Left kidney (tissue), 2 donors: ENCODE results near the gene HOXC12. TPM values are rescaled to one million over a fixed set of nuclear protein-coding genes. Genes with fewer than 3 reads are reported as not detected.

Experiments used
- DNase-seq: peaks from one replicate; pipeline ENCODE4 v3.0.0-alpha.2; 2013
- polyA plus RNA-seq: library from polyadenylated mRNA; unstranded; fragments of 120-200 nt; gene quantifications from one replicate; pipeline ENCODE4 v1.2.1, GENCODE V29; 2013; ENCODE audit not compliant: insufficient read length

Gene HOXC12
- polyA plus RNA-seq, 1 donor: not detected

GRCh38 chr12:54007538-54008259, 53.0 kb downstream of the HOXC12 start:
- no peak for DNase-seq

- DNase-seq: no peak
These were observed 53.5 kb downstream of the HOXC12 start for GRCh38 chr12:54008260-54008552.

Other genes with a start within 250 kb of the HOXC12 start
- 137 TPM for gene CALCOCO1, start 227.5 kb upstream of the HOXC12 start, polyA plus RNA-seq
- gene CISTR, start 202.9 kb upstream of the HOXC12 start, polyA plus RNA-seq: not detected
- 0.05 TPM for gene HOXC13, start 16.1 kb upstream of the HOXC12 start, polyA plus RNA-seq
- gene HOXC11, start 18.2 kb downstream of the HOXC12 start, polyA plus RNA-seq: 2.1 TPM
- 2.2 TPM for gene HOTAIR, start 20.1 kb downstream of the HOXC12 start, polyA plus RNA-seq
- 62.2 TPM for gene HOXC10, start 30.2 kb downstream of the HOXC12 start, polyA plus RNA-seq
- gene HOXC9, start 45.3 kb downstream of the HOXC12 start, polyA plus RNA-seq: 25.2 TPM
- gene HOXC8, start 54.1 kb downstream of the HOXC12 start, polyA plus RNA-seq: 11.0 TPM
- 34.1 TPM for gene HOXC6, start 73.5 kb downstream of the HOXC12 start, polyA plus RNA-seq
- 2.7 TPM for gene HOXC5, start 78.1 kb downstream of the HOXC12 start, polyA plus RNA-seq
- gene HOXC4, start 98.9 kb downstream of the HOXC12 start, polyA plus RNA-seq: 55.5 TPM
- gene SMUG1, start 234.1 kb downstream of the HOXC12 start, polyA plus RNA-seq: 35.4 TPM